Loucy (cell line): Measurements from ENCODE around the gene ENTPD1.
"Not testable (repeated sequence)": the region's sequence is repeated elsewhere in the genome, so short reads cannot be mapped to it uniquely, and the experiment has no call there.

Experiments used
- H2AFZ ChIP-seq: fragments of 200-600 bp; sonication (generic); 2 replicates; pipeline ENCODE4 v1.6.0; 2016; ENCODE audit warnings: antibody characterized with exemption, mild to moderate bottlenecking, low read length, moderate library complexity
- H3F3A ChIP-seq: fragments of 200-600 bp; 2 replicates; pipeline ENCODE4 v1.6.0; 2016; ENCODE audit warnings: antibody characterized with exemption, low read depth, mild to moderate bottlenecking
- H3K27me3 ChIP-seq: fragments of 200-600 bp; sonication (generic); 2 replicates; pipeline ENCODE4 v1.6.1; 2014; ENCODE audit warnings: low read length, mild to moderate bottlenecking; ENCODE audit not compliant: insufficient read depth, poor library complexity, severe bottlenecking
- H3K36me3 ChIP-seq: fragments of 200-600 bp; sonication (generic); 2 replicates; pipeline ENCODE4 v1.6.1; 2016; ENCODE audit warnings: low read length; ENCODE audit not compliant: insufficient read depth
- H3K4me1 ChIP-seq: fragments of 200-600 bp; sonication (generic); 2 replicates; pipeline ENCODE4 v1.5.1; 2014; ENCODE audit warnings: low read length, mild to moderate bottlenecking; ENCODE audit not compliant: insufficient read depth, poor library complexity, severe bottlenecking
- H3K4me2 ChIP-seq: fragments of 200-600 bp; sonication (generic); 2 replicates; pipeline ENCODE4 v1.6.0; 2014; ENCODE audit warnings: antibody characterized with exemption, low read length, low read depth, mild to moderate bottlenecking; ENCODE audit not compliant: poor library complexity, severe bottlenecking
- H3K4me3 ChIP-seq: fragments of 200-600 bp; sonication (generic); 2 replicates; pipeline ENCODE4 v1.5.1; 2014; ENCODE audit warnings: low read length, mild to moderate bottlenecking, mixed read lengths; ENCODE audit not compliant: poor library complexity, severe bottlenecking
- H3K79me2 ChIP-seq: fragments of 200-600 bp; sonication (generic); 2 replicates; pipeline ENCODE4 v1.6.1; 2014; ENCODE audit warnings: low read length; ENCODE audit not compliant: insufficient read depth
- H3K9ac ChIP-seq: fragments of 200-600 bp; sonication (generic); 2 replicates; pipeline ENCODE4 v1.6.0; 2014; ENCODE audit warnings: mild to moderate bottlenecking, low read depth, low read length, moderate library complexity; ENCODE audit not compliant: poor library complexity, severe bottlenecking
- H3K9me2 ChIP-seq: fragments of 200-600 bp; sonication (generic); replicated peaks from 2 replicates; pipeline ENCODE4 v1.6.1; 2016; ENCODE audit warnings: low read depth, low read length, mixed read lengths
- H3K9me3 ChIP-seq: fragments of 200-600 bp; sonication (generic); 2 replicates; pipeline ENCODE4 v1.6.1; 2014; ENCODE audit warnings: mild to moderate bottlenecking, antibody characterized with exemption, low read length, low read depth; ENCODE audit not compliant: insufficient read depth
- H4K20me1 ChIP-seq: fragments of 200-600 bp; sonication (generic); 2 replicates; pipeline ENCODE4 v1.6.0; 2014; ENCODE audit warnings: antibody characterized with exemption, low read length, mild to moderate bottlenecking; ENCODE audit not compliant: insufficient read depth, poor library complexity, severe bottlenecking
- CTCF ChIP-seq: fragments of 200-600 bp; sonication (generic); conservative IDR thresholded peaks from 2 replicates; pipeline ENCODE4 v1.5.1; 2014; ENCODE audit warnings: mild to moderate bottlenecking, antibody characterized with exemption, low read length
- EZH2phosphoT487 ChIP-seq: fragments of 200-600 bp; IDR thresholded peaks from 2 replicates; pipeline ENCODE4 v1.6.1; 2018; ENCODE audit warnings: antibody characterized with exemption, mild to moderate bottlenecking, moderate library complexity, borderline replicate concordance

ENTPD1 gene

GRCh38 chr10:95798096-95798855, 42.3 kb downstream of the ENTPD1 start:
- H4K20me1 ChIP-seq = no peaks in the 10 kb centered on the region
- H3K4me1 ChIP-seq = peaks cover 4% of the 10 kb centered on the region
- no peaks in the 10 kb centered on the region for H3K9me3 ChIP-seq
- no peak overlapping the region for H2AFZ ChIP-seq
- H3K9ac ChIP-seq = no peak overlapping the region
- H3K36me3 ChIP-seq = no peaks in the 10 kb centered on the region
- no peaks in the 10 kb centered on the region for H3K9me2 ChIP-seq
- no peaks in the 10 kb centered on the region for H3K27me3 ChIP-seq
- H3K4me3 ChIP-seq = no peak overlapping the region
- TF ChIP-seq EZH2phosphoT487 (no peak), CTCF (no peak)
- H3F3A ChIP-seq = no peaks in the 10 kb centered on the region
- no peak overlapping the region for H3K4me2 ChIP-seq
- H3K79me2 ChIP-seq = no peaks in the 10 kb centered on the region

GRCh38 chr10:95800286-95800685, 44.3 kb downstream of the ENTPD1 start:
- H3K4me3 ChIP-seq, H3K9me3 ChIP-seq, H3K9me2 ChIP-seq, H2AFZ ChIP-seq, H3K27me3 ChIP-seq, H3K4me1 ChIP-seq, H4K20me1 ChIP-seq, H3K4me2 ChIP-seq, H3F3A ChIP-seq, H3K9ac ChIP-seq, H3K36me3 ChIP-seq, H3K79me2 ChIP-seq: not testable (repeated sequence)

- not testable (repeated sequence) for H3K27me3 ChIP-seq, H4K20me1 ChIP-seq, H3K4me1 ChIP-seq, H3K36me3 ChIP-seq, H3K9me3 ChIP-seq, H3K9me2 ChIP-seq, H3K4me2 ChIP-seq, H2AFZ ChIP-seq, H3K79me2 ChIP-seq, H3K4me3 ChIP-seq, H3K9ac ChIP-seq, H3F3A ChIP-seq
These were observed 50.9 kb downstream of the ENTPD1 start for GRCh38 chr10:95806687-95807380.

- not testable (repeated sequence) for H3K9me2 ChIP-seq, H2AFZ ChIP-seq, H3K27me3 ChIP-seq, H3K4me1 ChIP-seq, H3K4me3 ChIP-seq, H3K79me2 ChIP-seq, H3K36me3 ChIP-seq, H3K9me3 ChIP-seq, H3F3A ChIP-seq, H3K4me2 ChIP-seq, H4K20me1 ChIP-seq, H3K9ac ChIP-seq
These were observed 52.8 kb downstream of the ENTPD1 start for GRCh38 chr10:95808705-95809308.
